ENCODE data around the gene DUOX1. TPM values are rescaled to one million over a fixed set of nuclear protein-coding genes. Genes with fewer than 3 reads are reported as not detected.
"Not testable (repeated sequence)": the region's sequence is repeated elsewhere in the genome, so short reads cannot be mapped to it uniquely, and the experiment has no call there.

DUOX1 gene
- 12.6 TPM for total RNA-seq

DNA sequence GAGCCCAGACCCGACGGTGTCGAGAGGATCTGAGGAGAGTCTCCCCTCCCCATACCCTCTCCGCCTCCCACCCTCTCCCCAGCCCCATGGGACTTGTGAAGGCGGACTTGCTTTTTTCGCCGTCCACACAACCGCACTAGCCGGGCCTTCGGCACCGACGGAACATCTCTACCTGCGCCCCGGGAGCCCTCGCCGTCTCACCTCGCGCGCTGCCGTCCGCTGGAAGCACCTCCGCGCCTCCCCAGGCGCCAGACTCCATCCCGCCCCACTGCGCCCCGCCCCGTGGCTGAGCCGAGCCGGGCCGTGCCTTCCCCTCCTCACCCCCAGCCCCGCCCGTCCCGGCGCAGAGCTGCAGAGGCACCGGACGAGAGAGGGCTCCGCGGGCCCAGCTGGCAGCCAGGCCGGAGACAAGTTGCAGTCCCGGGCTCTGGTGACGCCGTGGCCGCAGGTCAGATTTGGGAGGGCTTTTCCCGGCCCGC lies at the start of gene DUOX1, which contains the start of gene DUOXA1:
TSS of gene DUOX1 (plus strand) at position 344 of the 479 bp plus-strand sequence. CDS start 1,973 bp downstream, outside the sequence.
TSS of gene DUOXA1 (minus strand) at position 229 of the 479 bp plus-strand sequence. CDS start 6,865 bp downstream, outside the sequence.
- no peak for DNase-seq

- not testable (repeated sequence) for DNase-seq
Observed at GRCh38 chr15:45080593-45080992, 49.2 kb upstream of the DUOX1 start.

DNA sequence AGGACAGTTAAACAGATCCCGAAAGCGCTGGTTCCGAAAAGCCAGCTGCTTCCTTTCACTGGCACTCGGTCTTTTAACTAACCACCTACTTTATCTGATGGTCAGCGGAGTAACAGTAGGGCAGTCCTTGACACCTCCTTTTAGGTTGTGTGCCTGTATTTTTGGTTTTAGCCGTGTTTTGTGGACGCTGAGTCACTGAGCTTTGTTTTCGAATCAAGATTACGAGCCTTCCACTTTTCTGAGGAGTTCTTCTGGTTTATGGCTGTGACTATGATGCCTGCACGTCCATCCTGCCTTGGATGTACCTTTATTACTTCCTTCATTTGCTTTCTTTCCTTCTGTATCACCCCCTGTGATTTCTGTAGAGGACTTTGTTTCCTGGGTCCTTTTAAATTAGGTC lies 47.4 kb upstream of the DUOX1 start:
- DNase-seq = not testable (repeated sequence)

- no peak for DNase-seq
Observed at GRCh38 chr15:45083223-45083622, 46.6 kb upstream of the DUOX1 start.

DNA sequence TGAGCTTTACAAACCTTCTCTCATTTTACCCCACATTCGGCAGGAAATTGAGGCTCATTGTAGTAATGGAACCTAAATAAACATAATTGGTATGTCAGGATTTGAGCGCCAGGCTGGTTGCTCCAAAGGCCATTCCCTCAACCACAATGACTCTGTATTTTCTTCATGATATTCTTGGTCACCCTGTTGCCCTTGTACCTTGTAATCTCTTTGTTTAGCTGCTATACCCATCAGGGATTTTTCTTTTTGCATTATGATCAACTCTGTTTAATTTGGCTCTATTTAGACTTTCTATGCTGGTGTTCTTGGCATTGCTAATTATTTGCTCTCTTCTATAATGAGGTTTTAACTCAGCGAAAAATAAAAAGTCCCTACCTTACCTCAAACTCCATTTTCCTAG lies 45.6 kb upstream of the DUOX1 start:
- no peak for DNase-seq

DNA sequence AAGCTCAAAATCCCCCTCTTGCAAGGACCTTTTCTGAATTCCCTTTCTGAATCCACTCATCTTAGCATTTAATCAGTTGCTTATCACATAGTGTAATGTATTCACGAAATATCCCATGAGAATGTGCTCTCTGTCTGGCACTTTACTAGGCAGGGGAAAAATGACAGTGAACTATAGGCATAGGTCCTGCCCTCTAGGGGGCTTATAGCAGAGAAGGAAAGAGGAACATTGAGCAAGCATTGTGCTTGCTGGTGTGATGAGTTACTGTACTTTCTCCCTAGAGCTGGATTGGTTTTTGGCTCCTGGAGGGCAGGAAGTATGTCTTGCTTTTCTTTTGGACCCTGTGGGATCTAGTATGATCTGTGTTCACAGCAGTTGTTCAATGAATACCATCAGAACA lies 42.3 kb upstream of the DUOX1 start:
- DNase-seq = no peak

DNA sequence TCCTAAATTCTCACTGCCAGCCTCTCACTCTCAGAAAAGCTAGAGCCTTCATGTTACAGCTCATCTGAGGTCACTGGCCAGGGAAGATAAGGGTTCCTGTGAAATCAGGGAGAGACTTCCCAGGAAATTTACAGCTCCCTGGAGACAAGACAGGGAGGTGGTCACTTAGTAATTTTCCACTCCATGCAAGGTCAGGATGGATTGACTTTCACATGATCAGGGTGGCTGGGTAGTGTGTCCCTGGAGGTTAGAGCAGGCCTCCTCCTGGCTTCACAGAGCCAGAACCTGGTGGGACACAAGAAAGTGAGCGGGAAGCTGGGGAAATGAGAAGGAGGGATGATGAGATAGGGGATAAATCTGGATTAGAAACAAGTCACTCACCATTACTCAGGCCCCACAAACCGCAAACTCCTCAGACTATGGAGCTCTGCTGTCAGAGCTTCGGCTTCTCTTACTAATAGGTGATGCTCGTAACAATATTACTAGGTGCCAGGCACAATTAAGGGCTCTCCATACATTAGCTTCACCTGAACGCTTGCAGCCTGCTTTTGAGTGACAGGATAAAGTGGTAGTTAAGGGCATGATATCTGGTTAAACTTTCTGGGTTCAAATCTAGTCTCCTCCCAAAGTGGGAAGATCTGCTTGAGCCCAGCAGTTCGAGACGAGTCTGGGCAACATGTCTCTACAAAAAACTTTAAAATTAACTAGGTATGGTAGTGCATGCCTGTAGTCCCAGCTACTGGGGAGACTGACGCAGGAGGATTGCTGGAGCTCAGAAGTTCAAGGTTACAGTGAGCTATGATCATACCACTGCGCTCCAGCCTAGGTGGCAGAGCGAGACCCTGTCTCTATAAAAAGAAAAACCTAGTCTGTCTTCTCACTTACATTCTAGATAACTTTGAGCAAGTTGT lies 40.7 kb upstream of the DUOX1 start:
- DNase-seq = no peak

GRCh38 chr15:45089712-45090373 lies 40.0 kb upstream of the DUOX1 start:
- no peak for DNase-seq

GRCh38 chr15:45091161-45091560 lies 38.6 kb upstream of the DUOX1 start:
- no peak for DNase-seq

DNA sequence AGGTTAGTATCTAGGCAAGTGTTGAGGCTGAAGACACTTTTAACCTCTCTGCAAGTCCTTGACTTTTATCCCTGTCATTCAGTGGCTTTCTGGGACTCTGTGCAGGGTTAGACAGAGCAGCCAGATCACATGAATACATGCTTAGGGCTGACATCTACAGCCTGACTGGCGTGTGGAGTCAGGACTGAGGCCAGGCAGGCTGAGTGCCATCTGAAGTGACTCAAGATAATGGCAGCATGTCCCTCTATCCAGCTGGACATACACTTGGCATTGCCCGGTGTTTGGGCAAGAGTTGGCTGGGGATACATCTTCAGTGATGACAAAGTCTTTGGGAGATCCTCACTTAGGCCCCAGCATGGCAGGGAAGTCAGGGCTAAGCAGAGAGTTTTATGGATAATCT lies 38.2 kb upstream of the DUOX1 start:
- DNase-seq = no peak

DNA sequence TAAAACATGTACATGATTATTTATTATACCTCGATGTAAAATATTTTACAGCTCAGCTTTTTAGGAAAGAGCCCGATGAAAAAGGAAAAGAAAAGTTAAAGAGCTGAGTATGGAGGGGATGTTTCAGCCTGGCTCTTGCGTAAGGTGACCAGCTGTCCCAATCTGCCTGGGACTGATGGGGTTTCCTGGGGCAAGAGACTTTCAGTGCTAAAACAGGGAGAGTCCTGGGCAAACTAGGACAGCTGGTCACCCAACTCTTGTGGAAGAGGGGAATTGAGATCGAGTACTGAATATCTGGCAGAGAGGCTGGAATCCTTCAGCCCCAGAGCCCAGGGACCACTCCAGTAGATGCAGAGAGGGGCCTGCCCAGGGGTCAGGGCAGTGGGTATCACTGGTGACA lies 36.8 kb upstream of the DUOX1 start:
- DNase-seq = no peak

DNA sequence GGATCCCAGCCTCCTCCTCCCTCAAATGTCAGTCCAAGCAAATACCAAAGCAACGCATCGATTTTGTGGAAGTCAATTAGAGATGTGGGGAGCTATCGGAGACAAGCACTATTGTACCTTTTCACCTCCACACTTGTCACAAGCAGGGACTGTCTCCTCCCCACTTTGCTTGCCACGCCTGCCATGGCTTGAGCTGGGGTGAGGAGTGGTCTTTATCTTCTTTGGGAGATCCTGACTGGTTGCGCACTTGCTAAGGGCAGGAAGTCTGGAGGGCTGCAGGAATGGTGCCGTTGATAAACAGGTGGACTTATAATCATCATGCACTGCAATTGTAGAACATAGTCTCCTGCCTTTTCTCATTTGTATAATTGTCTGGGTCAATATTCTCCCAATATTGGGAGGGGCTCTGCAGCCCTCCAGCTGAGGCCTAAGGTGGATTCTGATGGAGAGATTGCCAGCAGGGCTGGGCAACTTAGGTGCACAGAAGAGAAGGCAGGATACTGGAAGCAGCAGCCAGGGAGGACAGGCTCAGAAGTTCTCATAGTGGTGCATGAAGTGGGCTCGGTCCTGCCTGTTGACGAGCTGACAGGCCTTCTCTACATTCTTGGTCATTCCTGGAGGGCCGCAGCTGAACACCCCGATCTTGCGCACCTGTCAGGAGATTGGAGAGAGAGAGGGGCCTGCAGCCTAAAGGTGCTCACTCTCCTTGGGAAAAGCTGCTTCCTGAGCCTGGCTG lies 36.0 kb upstream of the DUOX1 start:
- DNase-seq = no peak

DNA sequence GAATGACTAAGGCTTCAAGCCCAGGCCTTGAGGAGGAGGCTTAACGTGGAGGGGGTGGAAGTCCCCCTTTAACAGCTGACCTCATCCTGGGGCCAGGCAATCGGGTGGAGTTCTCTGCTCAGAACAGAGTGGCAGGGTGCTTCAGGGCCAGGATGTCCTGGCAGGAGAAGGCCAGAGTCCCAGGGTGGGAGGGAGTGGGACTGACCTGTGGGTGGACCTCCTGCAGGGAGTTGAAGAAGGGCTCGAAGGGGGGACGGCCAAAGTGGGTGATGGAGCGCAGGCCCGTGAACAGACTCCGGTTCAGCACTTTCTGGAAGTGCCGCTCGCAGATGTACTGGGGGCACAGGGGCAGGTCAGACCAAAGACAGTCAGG lies 35.5 kb upstream of the DUOX1 start:
- DNase-seq = no peak

- no peak for DNase-seq
Observed at GRCh38 chr15:45095661-45096060, 34.1 kb upstream of the DUOX1 start.

GRCh38 chr15:45097466-45097865 lies 32.3 kb upstream of the DUOX1 start:
- no peak for DNase-seq

DNA sequence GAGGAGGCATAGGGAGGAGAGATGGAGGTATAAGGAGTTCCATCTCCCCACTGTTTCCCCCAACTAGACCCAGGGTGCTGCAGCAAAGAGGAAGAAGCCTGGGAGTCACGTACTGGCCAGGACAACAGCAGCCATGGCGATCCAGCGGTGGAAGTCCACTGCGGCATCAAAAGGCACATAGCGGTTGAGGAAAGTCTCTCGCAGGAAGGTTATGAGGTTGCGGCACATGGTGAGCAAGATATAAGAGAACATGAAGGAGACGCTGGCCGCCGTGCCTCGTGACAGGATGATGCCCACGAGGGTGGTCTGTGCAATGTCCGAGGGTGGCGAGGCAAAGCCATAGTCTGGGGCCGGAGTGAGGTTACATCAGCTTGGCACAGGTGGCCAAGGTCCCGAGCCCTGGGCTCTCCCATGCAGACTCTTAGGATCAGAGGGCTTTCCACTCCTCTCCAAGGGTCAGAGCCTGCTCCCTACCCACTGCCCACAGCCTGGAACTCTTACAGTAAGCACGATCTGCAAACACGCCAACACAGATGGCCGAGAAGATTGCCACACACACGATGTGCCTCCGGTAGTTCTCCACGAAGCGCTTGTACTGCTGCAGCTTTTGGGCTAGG lies 30.1 kb upstream of the DUOX1 start:
- DNase-seq = no peak

- no peak for DNase-seq
Observed at GRCh38 chr15:45100884-45101625, 28.7 kb upstream of the DUOX1 start.

DNA sequence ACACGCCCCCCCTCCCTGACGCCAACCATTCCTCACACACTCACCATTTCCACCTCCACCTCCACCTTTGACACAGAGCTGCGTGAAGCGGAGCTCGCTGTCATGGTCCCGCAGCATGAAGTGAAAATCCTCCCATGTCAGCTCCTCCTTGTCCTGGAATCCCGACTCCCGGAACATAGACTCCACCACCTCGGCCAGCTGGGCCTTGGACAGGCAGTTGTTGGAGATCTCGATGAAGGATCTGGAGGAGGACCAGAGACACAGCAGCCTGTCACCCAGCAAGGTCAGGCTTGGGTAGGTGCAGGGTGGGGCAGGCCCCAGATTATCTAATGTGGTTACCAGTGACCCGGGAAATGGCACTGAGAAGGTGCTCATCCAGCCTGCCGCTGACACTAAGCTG lies 28.0 kb upstream of the DUOX1 start:
- no peak for DNase-seq

DNA sequence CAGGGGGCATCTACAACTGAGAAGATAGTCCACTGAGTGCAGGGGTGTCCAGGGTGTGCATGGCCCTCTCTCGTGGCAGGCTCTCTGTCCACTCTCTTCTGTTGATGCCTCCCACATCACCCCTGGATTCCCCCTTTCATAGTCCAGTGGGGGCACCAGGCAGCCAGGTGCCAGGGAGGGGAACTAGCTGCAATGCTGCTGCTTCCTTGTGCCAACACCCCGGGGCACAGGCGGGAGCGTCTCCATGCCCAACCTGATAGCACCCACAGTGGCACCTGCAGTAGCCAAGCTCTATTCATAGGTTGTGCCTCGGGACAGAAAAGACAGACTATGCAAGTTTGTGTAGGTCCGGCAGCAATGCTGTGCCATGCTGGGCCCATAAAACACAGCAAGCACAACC lies 27.6 kb upstream of the DUOX1 start:
- no peak for DNase-seq

DNA sequence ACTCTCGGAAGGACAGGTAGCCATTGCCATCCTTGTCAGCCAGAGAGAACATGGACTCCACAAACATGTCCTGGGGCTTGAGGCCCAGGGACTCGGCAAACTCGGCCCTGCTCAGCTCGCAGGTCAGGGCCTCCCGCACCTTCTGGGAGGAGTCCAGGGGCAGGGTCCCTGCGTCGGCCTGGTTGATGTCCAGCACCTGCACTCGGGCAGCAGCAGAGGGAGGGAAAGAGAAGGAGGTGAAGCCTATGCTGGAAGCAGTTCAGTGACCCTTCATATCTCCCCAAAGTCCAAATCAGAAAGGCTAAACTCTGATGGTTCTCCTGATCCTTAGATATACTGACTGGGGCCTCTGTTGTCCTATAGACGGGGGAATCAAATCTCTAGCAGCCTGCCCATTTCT lies 25.6 kb upstream of the DUOX1 start:
- DNase-seq = not testable (repeated sequence)

DNA sequence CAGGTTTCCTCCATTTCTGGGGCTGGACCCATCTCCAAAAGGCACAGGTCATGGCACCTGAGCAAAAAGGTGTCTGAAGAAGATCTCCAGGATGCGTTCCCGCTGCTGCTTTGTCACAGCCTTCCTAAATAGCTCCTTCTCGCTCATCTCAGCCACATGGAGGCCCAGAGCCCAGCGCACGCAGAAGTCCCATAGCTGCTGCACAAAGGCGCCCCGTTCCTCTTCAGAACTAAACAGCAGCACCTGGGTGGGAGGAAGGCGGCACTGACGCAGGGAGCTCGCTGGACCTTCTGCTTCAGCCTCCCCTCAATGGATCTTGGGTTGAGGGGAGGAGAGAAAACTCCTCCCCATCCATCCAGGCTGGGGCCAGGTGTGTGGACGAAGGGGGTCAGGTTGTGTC lies 24.2 kb upstream of the DUOX1 start:
- no peak for DNase-seq

Data from skin of body (tissue), 2 donors.